ENCODE measurements around the gene RCOR3.

DNA sequence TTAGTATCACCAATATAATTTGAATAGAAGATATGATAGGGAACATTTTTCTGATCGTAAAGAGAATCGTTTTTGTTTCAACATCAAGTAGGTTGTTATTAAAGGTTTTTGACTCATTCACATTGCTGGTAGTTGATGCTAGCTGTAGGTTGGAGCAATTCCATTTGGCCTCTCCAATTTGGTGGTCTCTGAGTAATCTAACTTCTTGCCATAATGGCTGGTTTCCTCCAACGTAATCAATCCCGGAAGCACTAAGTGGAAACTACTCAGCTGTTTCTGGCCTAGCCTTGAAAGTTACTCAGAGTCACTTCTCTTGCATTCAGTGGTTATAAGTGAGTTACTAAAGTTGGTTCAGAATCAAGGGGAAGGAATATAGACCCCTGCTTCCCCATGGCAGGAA, 26.0 kb downstream of the RCOR3 start:
- TF ChIP-seq, protein P1, sequence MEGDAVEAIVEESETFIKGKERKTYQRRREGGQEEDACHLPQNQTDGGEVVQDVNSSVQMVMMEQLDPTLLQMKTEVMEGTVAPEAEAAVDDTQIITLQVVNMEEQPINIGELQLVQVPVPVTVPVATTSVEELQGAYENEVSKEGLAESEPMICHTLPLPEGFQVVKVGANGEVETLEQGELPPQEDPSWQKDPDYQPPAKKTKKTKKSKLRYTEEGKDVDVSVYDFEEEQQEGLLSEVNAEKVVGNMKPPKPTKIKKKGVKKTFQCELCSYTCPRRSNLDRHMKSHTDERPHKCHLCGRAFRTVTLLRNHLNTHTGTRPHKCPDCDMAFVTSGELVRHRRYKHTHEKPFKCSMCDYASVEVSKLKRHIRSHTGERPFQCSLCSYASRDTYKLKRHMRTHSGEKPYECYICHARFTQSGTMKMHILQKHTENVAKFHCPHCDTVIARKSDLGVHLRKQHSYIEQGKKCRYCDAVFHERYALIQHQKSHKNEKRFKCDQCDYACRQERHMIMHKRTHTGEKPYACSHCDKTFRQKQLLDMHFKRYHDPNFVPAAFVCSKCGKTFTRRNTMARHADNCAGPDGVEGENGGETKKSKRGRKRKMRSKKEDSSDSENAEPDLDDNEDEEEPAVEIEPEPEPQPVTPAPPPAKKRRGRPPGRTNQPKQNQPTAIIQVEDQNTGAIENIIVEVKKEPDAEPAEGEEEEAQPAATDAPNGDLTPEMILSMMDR (IDR thresholded peaks at IDR 0.05), result no peak
- no peak for TF ChIP-seq POLR2A (IDR thresholded peaks at IDR 0.05)
